H1 (cell line): ENCODE measurements around the gene ITPR1. TPM values are rescaled to one million over a fixed set of nuclear protein-coding genes. Genes with fewer than 3 reads are reported as not detected.

ENCODE experiments used
- BACH1 ChIP-seq: IDR thresholded peaks from 2 replicates; pipeline ENCODE4 v1.6.1; 2012; ENCODE audit warnings: low read length, improper control_type of control experiment
- BRCA1 ChIP-seq: IDR thresholded peaks from 2 replicates; pipeline ENCODE4 v1.6.1; 2012; ENCODE audit warnings: low read depth, low read length, improper control_type of control experiment
- YY1 ChIP-seq: IDR thresholded peaks from 2 replicates; pipeline ENCODE4 v1.6.1; 2011; ENCODE audit warnings: low read depth, mild to moderate bottlenecking, low read length
- ZNF274 ChIP-seq: IDR thresholded peaks from 2 replicates; pipeline ENCODE4 v1.7.0; 2012; ENCODE audit warnings: low read length, borderline replicate concordance; ENCODE audit errors: extremely low read depth
- polyA plus RNA-seq, 7 experiments: library from polyadenylated mRNA; depleted of rRNA in 3 of 7; stranded (reverse) in 5 of 7; unstranded in 2 of 7; fragments of >200 nt in 5 of 7; fragments of 200-250 nt in 2 of 7; gene quantifications; 1 replicate in 5 of 7; 2 replicates in 1 of 7; 4 replicates in 1 of 7; pipeline versions ENCODE4 v1.2.1 to v1.2.3, GENCODE V29; 2011 to 2013; ENCODE audit warnings: missing spikeins in 2 of 7, mixed read lengths in 2 of 7
- total RNA-seq: library from RNA; stranded (reverse); fragmentation: NEBNext Ultra II Directional; extraction: Animal tissue kit (Norgen Biotek cat#: 25700); gene quantifications from 2 replicates; pipeline ENCODE4 v1.2.1, GENCODE V29; 2021
- TF ChIP-seq, protein P1 (sequence below): IDR thresholded peaks from 2 replicates; pipeline ENCODE4 v1.6.1; 2012; ENCODE audit warnings: low read length, inconsistent platforms

ITPR1 gene
- total and polyA plus RNA-seq, 2 of the 8 experiments (the other 6 are each of a cell fraction or from before 2014, with no cell fraction given) = 2.5 to 16.3 TPM

- TF ChIP-seq ZNF274 (no peak), BACH1 (no peak), YY1 (no peak), BRCA1 (no peak)
- TF ChIP-seq, protein P1, sequence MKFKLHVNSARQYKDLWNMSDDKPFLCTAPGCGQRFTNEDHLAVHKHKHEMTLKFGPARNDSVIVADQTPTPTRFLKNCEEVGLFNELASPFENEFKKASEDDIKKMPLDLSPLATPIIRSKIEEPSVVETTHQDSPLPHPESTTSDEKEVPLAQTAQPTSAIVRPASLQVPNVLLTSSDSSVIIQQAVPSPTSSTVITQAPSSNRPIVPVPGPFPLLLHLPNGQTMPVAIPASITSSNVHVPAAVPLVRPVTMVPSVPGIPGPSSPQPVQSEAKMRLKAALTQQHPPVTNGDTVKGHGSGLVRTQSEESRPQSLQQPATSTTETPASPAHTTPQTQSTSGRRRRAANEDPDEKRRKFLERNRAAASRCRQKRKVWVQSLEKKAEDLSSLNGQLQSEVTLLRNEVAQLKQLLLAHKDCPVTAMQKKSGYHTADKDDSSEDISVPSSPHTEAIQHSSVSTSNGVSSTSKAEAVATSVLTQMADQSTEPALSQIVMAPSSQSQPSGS = no peak
These were observed 225.1 kb downstream of the ITPR1 start (continued) for GRCh38 chr3:4718179-4718736.
